GM12801 (cell line): ENCODE results near the gene ARHGEF12.

Source experiments
- TF ChIP-seq, protein P1 (sequence below): IDR thresholded peaks from one replicate; pipeline ENCODE4 v1.5.1; 2011; ENCODE audit warnings: control low read depth; ENCODE audit not compliant: insufficient read length; ENCODE audit errors: extremely low read depth

Gene ARHGEF12

DNA sequence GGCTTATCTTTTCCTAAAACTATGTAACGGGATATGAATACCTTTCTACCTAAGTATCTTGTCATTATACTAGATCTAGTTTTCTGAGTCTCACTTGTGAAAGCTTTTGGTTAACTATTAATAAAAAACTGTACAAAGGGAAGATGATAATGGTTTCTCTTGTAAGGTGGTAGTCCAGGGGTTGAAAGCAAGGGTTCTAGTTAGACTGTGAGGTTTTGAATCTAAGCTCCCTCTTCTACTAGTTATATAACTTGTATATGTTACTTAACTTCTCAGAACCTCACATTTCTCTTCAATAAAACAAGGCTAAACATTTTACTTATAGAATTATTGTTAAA lies 54.3 kb downstream of the ARHGEF12 start:
- TF ChIP-seq, protein P1, sequence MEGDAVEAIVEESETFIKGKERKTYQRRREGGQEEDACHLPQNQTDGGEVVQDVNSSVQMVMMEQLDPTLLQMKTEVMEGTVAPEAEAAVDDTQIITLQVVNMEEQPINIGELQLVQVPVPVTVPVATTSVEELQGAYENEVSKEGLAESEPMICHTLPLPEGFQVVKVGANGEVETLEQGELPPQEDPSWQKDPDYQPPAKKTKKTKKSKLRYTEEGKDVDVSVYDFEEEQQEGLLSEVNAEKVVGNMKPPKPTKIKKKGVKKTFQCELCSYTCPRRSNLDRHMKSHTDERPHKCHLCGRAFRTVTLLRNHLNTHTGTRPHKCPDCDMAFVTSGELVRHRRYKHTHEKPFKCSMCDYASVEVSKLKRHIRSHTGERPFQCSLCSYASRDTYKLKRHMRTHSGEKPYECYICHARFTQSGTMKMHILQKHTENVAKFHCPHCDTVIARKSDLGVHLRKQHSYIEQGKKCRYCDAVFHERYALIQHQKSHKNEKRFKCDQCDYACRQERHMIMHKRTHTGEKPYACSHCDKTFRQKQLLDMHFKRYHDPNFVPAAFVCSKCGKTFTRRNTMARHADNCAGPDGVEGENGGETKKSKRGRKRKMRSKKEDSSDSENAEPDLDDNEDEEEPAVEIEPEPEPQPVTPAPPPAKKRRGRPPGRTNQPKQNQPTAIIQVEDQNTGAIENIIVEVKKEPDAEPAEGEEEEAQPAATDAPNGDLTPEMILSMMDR: no peak

DNA sequence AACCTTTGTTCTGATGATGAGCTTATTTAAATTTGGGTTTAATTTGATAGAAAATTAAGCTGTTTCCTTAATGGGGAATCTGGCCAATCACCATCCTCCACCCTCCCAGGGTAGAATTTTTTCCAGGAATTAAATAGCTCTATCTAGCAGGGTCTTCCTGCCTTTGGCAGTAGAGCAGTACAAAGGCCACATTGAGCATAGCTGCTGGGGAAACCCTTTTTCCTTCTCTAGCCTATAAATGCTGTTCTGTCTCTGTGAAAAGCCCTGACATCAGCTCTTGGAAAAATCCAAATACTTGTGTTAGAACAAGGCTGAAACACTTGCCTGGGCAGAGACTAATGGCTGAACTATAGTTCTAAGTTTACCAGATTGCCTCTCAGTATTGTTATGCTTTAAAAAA lies 55.1 kb downstream of the ARHGEF12 start:
- TF ChIP-seq, protein P1: no peak

DNA sequence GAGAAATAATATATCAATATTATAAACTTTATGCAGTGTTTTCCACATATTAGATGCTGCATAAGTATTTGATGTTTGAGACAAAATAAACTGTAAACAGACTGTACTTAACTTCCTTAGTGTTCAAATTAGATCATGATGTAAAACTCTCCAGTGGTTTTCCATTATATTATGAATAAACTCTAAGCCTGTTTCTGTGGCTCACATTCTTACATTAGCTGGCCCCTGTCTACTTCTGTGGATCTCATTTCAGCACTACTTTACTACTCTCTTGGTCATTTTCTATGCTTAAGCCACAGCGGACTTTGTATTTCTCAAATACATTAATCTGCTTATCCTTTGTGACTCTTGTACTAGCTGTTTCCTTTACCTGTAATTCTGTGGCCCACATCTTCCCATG lies 55.6 kb downstream of the ARHGEF12 start:
- TF ChIP-seq, protein P1: no peak

DNA sequence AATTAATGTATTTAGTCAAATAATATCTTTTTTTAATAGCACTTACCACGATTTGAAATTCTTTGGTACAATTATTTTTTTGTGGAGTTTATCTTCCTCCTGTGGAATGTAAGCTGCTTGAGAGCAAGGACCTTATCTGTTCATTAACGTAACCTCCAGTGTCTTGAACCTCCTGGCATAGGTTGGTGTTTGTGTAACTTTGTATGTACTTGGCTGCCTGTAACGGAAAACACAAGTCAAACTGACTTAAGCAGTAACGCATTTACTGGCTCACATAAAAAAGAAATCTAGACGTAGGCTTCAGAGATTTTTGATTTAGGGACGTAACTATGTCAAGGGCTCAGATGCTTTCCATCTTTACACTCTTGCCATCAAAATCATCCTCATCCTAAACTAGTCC lies 56.1 kb downstream of the ARHGEF12 start:
- TF ChIP-seq, protein P1: no peak

DNA sequence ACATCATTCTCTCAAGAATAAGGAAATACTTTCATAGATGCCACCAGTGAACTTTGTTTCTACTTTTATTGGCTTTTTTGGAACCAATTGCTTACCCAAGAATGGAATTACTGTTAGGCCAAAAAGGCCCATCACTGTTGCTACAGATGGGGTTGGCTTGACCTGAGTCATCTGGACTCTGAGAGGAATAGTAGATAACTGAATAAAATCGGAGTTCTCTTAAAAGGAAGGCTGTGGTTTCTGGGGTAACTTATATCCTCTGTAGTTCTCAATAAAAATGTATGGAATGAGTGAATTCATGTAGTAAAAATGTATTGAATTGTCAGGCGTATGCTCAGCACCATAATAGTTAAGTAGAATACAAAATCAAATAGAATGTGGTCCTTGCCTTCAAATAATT lies 56.6 kb downstream of the ARHGEF12 start:
- TF ChIP-seq, protein P1: no peak

DNA sequence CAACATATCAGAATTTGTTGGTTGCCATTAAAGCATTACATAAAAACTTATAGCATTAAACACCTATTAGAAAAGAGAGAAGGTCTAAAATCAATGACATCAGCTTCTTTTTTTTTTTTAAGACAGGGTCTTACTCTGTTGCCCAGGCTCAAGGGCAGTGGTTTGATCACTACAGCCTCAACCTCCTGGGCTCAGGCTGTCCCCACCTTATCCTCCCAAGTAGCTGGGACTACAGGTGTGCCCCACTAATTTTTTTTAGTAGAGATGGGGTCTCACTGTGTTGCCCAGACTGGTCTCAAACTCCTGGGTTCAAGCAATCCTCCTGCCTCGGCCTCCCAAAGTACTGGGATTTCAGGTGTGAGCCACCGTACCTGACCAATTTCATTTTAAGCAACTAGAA lies 57.9 kb downstream of the ARHGEF12 start:
- TF ChIP-seq, protein P1: no peak

DNA sequence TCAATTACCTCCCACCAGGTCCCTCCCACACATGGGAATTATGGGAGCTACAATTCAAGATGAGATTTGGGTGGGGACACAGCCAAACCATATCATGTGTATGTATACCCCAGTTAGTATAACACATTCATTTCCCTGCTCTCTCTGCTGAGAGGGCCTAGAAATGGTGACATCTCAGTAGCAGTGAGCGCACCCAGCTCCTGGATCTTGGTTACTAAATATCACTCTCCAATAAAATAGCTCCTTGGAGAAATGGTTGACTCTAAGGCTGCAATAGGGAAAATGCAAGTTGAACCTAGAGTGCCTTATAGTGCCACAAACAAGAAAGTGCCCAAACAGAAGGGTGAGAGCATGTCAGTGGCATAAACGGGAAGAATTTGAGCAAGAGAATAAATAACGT lies 59.6 kb downstream of the ARHGEF12 start:
- TF ChIP-seq, protein P1: no peak

DNA sequence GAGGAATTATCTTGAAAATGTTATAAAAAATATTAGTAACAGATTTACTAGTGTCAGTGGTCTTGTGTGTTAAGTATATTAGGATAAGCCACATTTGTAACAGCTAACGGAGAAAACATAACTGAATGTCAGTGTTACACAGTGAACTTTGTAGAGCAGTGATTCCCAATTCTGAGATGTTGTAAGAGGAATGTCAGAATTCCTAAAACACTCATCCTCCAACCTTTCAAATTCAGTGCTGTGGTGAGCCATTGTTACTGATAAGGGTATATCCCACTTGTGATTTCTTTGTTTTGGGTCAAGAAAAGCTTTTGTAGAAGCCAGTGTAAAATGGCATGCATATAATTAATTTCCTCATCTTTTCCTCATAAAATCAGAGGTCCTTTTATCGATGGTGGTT lies 61.9 kb downstream of the ARHGEF12 start:
- TF ChIP-seq, protein P1: no peak
